ENCODE results near the gene DLGAP4. TPM values are rescaled to one million over a fixed set of nuclear protein-coding genes. Genes with fewer than 3 reads are reported as not detected.

Gene DLGAP4
- polyA plus RNA-seq, 1 donor (not counting 4 experiments of a cell fraction or from before 2014, with no cell fraction given), result 9.6 TPM

GRCh38 chr20:36481380-36482043 lies 175.4 kb downstream of the DLGAP4 start:
- dilution Hi-C loops (cut with MboI; ENCODE audit: extremely low pct_ligation_motif_present, low sequenced_read_pairs), result no loop called here
- Histone ChIP-seq H3K27me3 (ENCODE audit: control insufficient read depth, extremely low read depth, insufficient read depth, low read length) (no peaks in the 10 kb centered on the region), H3K27ac (ENCODE audit: control insufficient read depth, insufficient read depth, low read length) (no peak overlapping the region)

DNA sequence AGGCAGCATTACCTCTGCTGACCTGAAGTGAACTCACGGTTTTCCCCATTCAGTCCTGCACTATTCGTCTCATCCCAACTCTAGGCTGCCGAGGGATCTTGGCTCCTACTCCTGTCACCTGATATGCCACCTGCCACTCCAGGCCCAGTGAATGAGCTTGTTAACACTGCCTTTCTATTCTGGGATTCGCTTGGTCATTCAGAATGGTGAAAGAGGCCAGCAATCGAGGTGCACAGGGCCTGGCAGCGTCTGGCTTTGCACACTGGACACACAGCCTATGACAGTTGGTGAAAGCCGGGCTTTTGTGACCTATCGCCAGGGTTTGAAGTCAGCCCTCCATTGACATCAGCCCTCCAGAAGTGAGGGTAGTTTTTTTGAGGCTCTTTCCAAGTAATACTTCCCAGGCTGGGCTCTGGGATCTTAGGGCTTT lies 175.9 kb downstream of the DLGAP4 start:
- peaks cover 76% of the 10 kb centered on the region for H3K79me2 ChIP-seq (ENCODE audit: control insufficient read depth, insufficient read depth, low read length)
- H3K9me1 ChIP-seq (ENCODE audit: control insufficient read depth, extremely low read depth, insufficient read depth, low read length), result peaks cover 14% of the 10 kb centered on the region
- FAIRE-seq (no peak), DNase-seq (ENCODE audit: low read depth, low spot score) (no peak)
- peaks cover 8% of the 10 kb centered on the region for H3K4me1 ChIP-seq (ENCODE audit: control insufficient read depth, extremely low read depth, insufficient read depth, low read length)
- no peak overlapping the region for H3K27ac ChIP-seq (ENCODE audit: control insufficient read depth, insufficient read depth, low read length)
- no peak overlapping the region for H2AFZ ChIP-seq (ENCODE audit: control insufficient read depth, low read length)
- H3K9me3 ChIP-seq (ENCODE audit: control insufficient read depth, low read depth, low read length), result no peaks in the 10 kb centered on the region
- dilution Hi-C loops (cut with MboI; ENCODE audit: extremely low pct_ligation_motif_present, low sequenced_read_pairs), result no loop called here
- H3K36me3 ChIP-seq (ENCODE audit: control insufficient read depth in 2 of 2, extremely low read depth in 1 of 2, insufficient read depth in 2 of 2, low read length in 2 of 2), result peaks cover 7 to 10% of the 10 kb centered on the region in 2 experiments
- H4K20me1 ChIP-seq (ENCODE audit: control insufficient read depth, extremely low read depth, insufficient read depth, low read length), result peaks cover 31% of the 10 kb centered on the region
- H3K9ac ChIP-seq (ENCODE audit: control insufficient read depth, extremely low read depth, insufficient read depth, low read length), result no peak overlapping the region
- no peaks in the 10 kb centered on the region for H3K27me3 ChIP-seq (ENCODE audit: control insufficient read depth, extremely low read depth, insufficient read depth, low read length)
- no peak overlapping the region for H3K4me2 ChIP-seq (ENCODE audit: control insufficient read depth, extremely low read depth, insufficient read depth, low read depth, low read length)
- no peak overlapping the region for H3K4me3 ChIP-seq (ENCODE audit: control insufficient read depth in 2 of 3, extremely low read depth in 1 of 3, insufficient read depth in 2 of 3, low read depth in 1 of 3, low read length in 3 of 3)
- TF ChIP-seq CTCF (optimal IDR thresholded peaks at IDR 0.05 in 1 of 3, IDR thresholded peaks at IDR 0.05 in 1 of 3, conservative IDR thresholded peaks at IDR 0.05 in 1 of 3; ENCODE audit: extremely low read depth in 1 of 3, insufficient read depth in 2 of 3, low read length in 3 of 3) (no peak), EZH2 (IDR thresholded peaks at IDR 0.05; ENCODE audit: low read length) (no peak)

More at GRCh38 chr20:36481380-36482043, 175.4 kb downstream of the DLGAP4 start:
- Histone ChIP-seq H3K9ac (ENCODE audit: control insufficient read depth, extremely low read depth, insufficient read depth, low read length) (no peak overlapping the region), H4K20me1 (ENCODE audit: control insufficient read depth, extremely low read depth, insufficient read depth, low read length) (peaks cover 31% of the 10 kb centered on the region), H3K4me3 (ENCODE audit: control insufficient read depth in 2 of 3, extremely low read depth in 1 of 3, insufficient read depth in 2 of 3, low read depth in 1 of 3, low read length in 3 of 3) (no peak overlapping the region), H3K4me2 (ENCODE audit: control insufficient read depth, extremely low read depth, insufficient read depth, low read depth, low read length) (no peak overlapping the region), H3K79me2 (ENCODE audit: control insufficient read depth, insufficient read depth, low read length) (peaks cover 72% of the 10 kb centered on the region), H3K36me3 (ENCODE audit: control insufficient read depth in 2 of 2, extremely low read depth in 1 of 2, insufficient read depth in 2 of 2, low read length in 2 of 2) (peaks cover 6 to 10% of the 10 kb centered on the region in 2 experiments), H3K4me1 (ENCODE audit: control insufficient read depth, extremely low read depth, insufficient read depth, low read length) (peaks cover 8% of the 10 kb centered on the region), H3K9me3 (ENCODE audit: control insufficient read depth, low read depth, low read length) (no peaks in the 10 kb centered on the region), H3K9me1 (ENCODE audit: control insufficient read depth, extremely low read depth, insufficient read depth, low read length) (peaks cover 14% of the 10 kb centered on the region), H2AFZ (ENCODE audit: control insufficient read depth, low read length) (no peak overlapping the region)
- DNase-seq (ENCODE audit: low read depth, low spot score), result no peak
- TF ChIP-seq CTCF (optimal IDR thresholded peaks at IDR 0.05 in 1 of 3, IDR thresholded peaks at IDR 0.05 in 1 of 3, conservative IDR thresholded peaks at IDR 0.05 in 1 of 3; ENCODE audit: extremely low read depth in 1 of 3, insufficient read depth in 2 of 3, low read length in 3 of 3) (no peak), EZH2 (IDR thresholded peaks at IDR 0.05; ENCODE audit: low read length) (no peak)
- no peak for FAIRE-seq
